NCI-H1105 (cell line): ENCODE data around the gene RESP18.
"Not testable (repeated sequence)": the region's sequence is repeated elsewhere in the genome, so short reads cannot be mapped to it uniquely, and the experiment has no call there.

Experiments
- DNase-seq: peaks from one replicate; lab custom pipeline; 2025; lab: John Stamatoyannopoulos, UW

RESP18 gene

GRCh38 chr2:219325657-219326315, 6.8 kb downstream of the RESP18 start:
- DNase-seq, result no peak

- no peak for DNase-seq
Observed at GRCh38 chr2:219325136-219325535, 7.4 kb downstream of the RESP18 start.

- DNase-seq, result no peak
Observed at GRCh38 chr2:219323434-219323833, 9.1 kb downstream of the RESP18 start.

- no peak for DNase-seq
Observed at GRCh38 chr2:219314804-219315468, 17.6 kb downstream of the RESP18 start.

GRCh38 chr2:219312683-219313263, 19.8 kb downstream of the RESP18 start:
- not testable (repeated sequence) for DNase-seq

- DNase-seq, result peak; percentile 65
Observed at GRCh38 chr2:219309278-219309677, 23.3 kb downstream of the RESP18 start, which contains the start of gene PTPRN. PTPRN (minus strand) TSS chr2:219309401; CDS start chr2:219309332, 69 bp downstream.

- peak; percentile 14 for DNase-seq
Observed at GRCh38 chr2:219308142-219309101, 24.1 kb downstream of the RESP18 start.

- no peak for DNase-seq
Observed at GRCh38 chr2:219306047-219306446, 26.5 kb downstream of the RESP18 start.

GRCh38 chr2:219304223-219304622, 28.3 kb downstream of the RESP18 start:
- no peak for DNase-seq

- DNase-seq, result no peak
Observed at GRCh38 chr2:219302412-219302968, 30.1 kb downstream of the RESP18 start.

- no peak for DNase-seq
Observed at GRCh38 chr2:219300022-219300421, 32.5 kb downstream of the RESP18 start.

- DNase-seq, result no peak
Observed at GRCh38 chr2:219299372-219299760, 33.2 kb downstream of the RESP18 start.

GRCh38 chr2:219298759-219299371, 33.7 kb downstream of the RESP18 start:
- DNase-seq, result peak; percentile 36

GRCh38 chr2:219297766-219298456, 34.6 kb downstream of the RESP18 start:
- DNase-seq, result no peak

- DNase-seq, result no peak
Observed at GRCh38 chr2:219296631-219297391, 35.7 kb downstream of the RESP18 start.

- DNase-seq, result no peak
Observed at GRCh38 chr2:219296142-219296541, 36.4 kb downstream of the RESP18 start.

- no peak for DNase-seq
Observed at GRCh38 chr2:219294356-219295351, 37.9 kb downstream of the RESP18 start.

- no peak for DNase-seq
Observed at GRCh38 chr2:219293736-219294231, 38.8 kb downstream of the RESP18 start.
